ENCODE measurements around the gene ATCAY. TPM values are rescaled to one million over a fixed set of nuclear protein-coding genes. Genes with fewer than 3 reads are reported as not detected.

Gene ATCAY
- total RNA-seq, 4 donors from 2014 or later = not detected

- H3K27me3 ChIP-seq = no peaks in the 10 kb centered on the region
- no peak overlapping the region for H3K4me3 ChIP-seq
- no peak overlapping the region for H3K27ac ChIP-seq
- H3K9me3 ChIP-seq = no peaks in the 10 kb centered on the region
- intact Hi-C loops (cut with DNase I) = no loop called here
- peaks cover 25 to 53% (median 31%) of the 10 kb centered on the region in 3 donors for H3K36me3 ChIP-seq
- 70% methylated on average over 3 of the region's 10 CpGs; no CpG with 5 or more reads in 1 of the 2 donors for WGBS, 2 donors
- DNase-seq = no peak
- H3K4me1 ChIP-seq = peaks cover 0 to 36% (median 9%) of the 10 kb centered on the region in 3 donors
- TF ChIP-seq, protein P1, sequence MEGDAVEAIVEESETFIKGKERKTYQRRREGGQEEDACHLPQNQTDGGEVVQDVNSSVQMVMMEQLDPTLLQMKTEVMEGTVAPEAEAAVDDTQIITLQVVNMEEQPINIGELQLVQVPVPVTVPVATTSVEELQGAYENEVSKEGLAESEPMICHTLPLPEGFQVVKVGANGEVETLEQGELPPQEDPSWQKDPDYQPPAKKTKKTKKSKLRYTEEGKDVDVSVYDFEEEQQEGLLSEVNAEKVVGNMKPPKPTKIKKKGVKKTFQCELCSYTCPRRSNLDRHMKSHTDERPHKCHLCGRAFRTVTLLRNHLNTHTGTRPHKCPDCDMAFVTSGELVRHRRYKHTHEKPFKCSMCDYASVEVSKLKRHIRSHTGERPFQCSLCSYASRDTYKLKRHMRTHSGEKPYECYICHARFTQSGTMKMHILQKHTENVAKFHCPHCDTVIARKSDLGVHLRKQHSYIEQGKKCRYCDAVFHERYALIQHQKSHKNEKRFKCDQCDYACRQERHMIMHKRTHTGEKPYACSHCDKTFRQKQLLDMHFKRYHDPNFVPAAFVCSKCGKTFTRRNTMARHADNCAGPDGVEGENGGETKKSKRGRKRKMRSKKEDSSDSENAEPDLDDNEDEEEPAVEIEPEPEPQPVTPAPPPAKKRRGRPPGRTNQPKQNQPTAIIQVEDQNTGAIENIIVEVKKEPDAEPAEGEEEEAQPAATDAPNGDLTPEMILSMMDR (IDR thresholded peaks at IDR 0.05) = no peak
- TF ChIP-seq POLR2A (IDR thresholded peaks at IDR 0.05) = no peak
These were observed 75.2 kb downstream of the ATCAY start for GRCh38 chr19:3955688-3956087.

- Histone ChIP-seq H3K4me1 (peaks cover 0 to 10% (median 2%) of the 10 kb centered on the region in 3 donors), H3K27me3 (no peaks in the 10 kb centered on the region), H3K36me3 (peaks cover 51 to 87% (median 58%) of the 10 kb centered on the region in 3 donors), H3K9me3 (no peaks in the 10 kb centered on the region), H3K27ac (no peak overlapping the region), H3K4me3 (no peak overlapping the region)
- no peak for DNase-seq
- WGBS, 2 donors = 96% methylated on average over 22 to 33 of the region's 86 CpGs
- TF ChIP-seq, protein P1 (IDR thresholded peaks at IDR 0.05) = no peak
- no peak for TF ChIP-seq POLR2A (IDR thresholded peaks at IDR 0.05)
- intact Hi-C loops (cut with DNase I) = no loop called here
These were observed 78.6 kb downstream of the ATCAY start for GRCh38 chr19:3958836-3959765.

DNA sequence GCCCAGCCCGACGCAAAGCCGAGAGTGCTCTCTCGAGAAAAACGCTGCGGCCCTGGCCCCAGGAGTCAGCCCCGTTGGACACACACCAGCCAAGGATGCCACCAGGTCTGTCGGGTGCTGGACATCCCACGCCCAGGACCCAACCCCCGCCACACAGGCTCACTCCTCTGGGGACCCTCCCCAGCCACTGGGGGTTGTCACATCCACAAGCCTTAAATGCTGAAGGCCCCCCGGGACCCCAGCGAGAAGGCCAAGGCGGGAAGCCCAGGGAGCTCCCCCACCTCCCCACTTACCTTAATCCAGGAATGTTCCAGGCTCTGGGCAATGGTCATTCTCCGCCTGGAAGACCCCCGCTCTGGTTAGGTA lies 79.3 kb downstream of the ATCAY start:
- H3K36me3 ChIP-seq = peaks cover 51 to 94% (median 62%) of the 10 kb centered on the region in 3 donors
- TF ChIP-seq, protein P1 (IDR thresholded peaks at IDR 0.05) = no peak
- no peak for TF ChIP-seq POLR2A (IDR thresholded peaks at IDR 0.05)
- WGBS, 2 donors = 70 to 80% methylated on average over 1 to 4 of the region's 15 CpGs
- DNase-seq = no peak
- H3K4me1 ChIP-seq = peaks cover 0 to 7% (median 0%) of the 10 kb centered on the region in 3 donors
- H3K27ac ChIP-seq = no peak overlapping the region
- H3K4me3 ChIP-seq = no peak overlapping the region
- intact Hi-C loops (cut with DNase I) = no loop called here
- H3K27me3 ChIP-seq = no peaks in the 10 kb centered on the region
- H3K9me3 ChIP-seq = no peaks in the 10 kb centered on the region

DNA sequence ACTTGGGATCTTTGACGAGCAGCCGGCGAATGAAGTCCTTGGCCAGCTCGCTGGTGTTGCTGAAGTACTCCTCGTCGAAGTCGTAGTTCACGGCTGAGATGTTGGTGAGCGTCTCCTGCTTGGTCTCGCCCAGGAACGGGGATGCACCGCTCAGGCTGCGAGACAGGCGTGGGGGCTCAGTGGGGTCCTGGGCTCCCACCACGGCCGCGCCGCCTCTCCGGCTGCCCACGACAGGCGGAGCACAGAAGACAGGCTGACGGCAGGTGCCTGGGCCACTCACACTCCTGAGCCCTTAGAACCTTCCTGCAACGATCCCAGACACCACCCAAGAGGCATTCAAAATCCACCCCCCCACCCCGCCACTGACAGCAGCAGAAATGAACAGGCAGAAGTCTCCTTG lies 80.5 kb downstream of the ATCAY start:
- DNase-seq = no peak
- intact Hi-C loops (cut with DNase I) = no loop called here
- Histone ChIP-seq H3K9me3 (no peaks in the 10 kb centered on the region), H3K4me1 (peaks cover 0 to 10% (median 0%) of the 10 kb centered on the region in 3 donors), H3K4me3 (no peak overlapping the region), H3K36me3 (peaks cover 51 to 100% (median 62%) of the 10 kb centered on the region in 3 donors), H3K27ac (no peak overlapping the region), H3K27me3 (no peaks in the 10 kb centered on the region)
- 96 to 100% methylated on average over 3 to 4 of the region's 24 CpGs for WGBS, 2 donors
- TF ChIP-seq POLR2A (IDR thresholded peaks at IDR 0.05) = no peak
- TF ChIP-seq, protein P1 (IDR thresholded peaks at IDR 0.05) = no peak

Measured in esophagus squamous epithelium (tissue), 5 donors.